Measurements from ENCODE around the gene CDKN1A. TPM values are rescaled to one million over a fixed set of nuclear protein-coding genes. Genes with fewer than 3 reads are reported as not detected.
"Not testable (repeated sequence)": the region's sequence is repeated elsewhere in the genome, so short reads cannot be mapped to it uniquely, and the experiment has no call there.

The CDKN1A gene
- total RNA-seq, 4 donors from 2014 or later: 86.8 to 209 (median 131) TPM

DNA sequence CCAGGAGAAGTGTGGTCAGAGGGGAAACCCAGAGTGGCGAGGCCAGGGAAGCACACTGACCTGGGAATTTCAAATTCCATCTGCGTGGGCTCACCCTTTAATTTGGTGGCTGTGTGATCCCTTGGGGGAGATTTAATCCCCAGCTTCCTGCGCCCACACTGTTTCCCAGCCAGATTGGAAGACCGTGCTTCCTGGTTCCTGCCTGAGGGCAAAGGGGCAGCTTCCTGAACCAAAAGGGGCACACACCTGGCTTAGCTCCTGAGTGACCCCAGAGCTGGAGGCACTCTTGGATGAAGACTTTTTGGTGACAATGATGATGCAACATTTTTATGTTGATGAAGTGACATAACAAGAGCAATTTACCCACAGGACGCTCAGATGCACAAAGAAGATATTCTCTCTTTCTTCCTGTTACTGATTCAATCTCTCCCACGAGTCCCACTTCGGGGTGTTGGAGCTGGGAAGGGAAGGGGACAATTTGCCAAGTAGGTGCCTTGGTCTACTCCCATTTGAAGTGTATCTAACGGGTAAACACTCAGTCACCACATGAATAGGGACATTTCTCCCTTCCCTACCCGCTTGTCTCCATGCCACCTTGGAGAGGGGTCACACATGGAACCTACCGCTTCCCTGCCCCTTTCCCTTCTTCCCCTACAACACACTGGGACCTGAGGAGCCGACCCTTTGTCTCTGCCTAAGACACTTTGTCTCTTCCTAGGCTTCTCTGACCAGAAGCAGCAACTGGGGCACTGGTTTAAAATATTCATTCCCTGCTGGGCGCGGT is 28.6 kb upstream of the CDKN1A start:
- DNase-seq: no peak
- 46 to 55% methylated on average over 11 of the region's 13 CpGs for WGBS, 2 donors
- H3K4me1 ChIP-seq: peaks cover 0 to 23% (median 6%) of the 10 kb centered on the region in 3 donors
- no peaks in the 10 kb centered on the region for H3K9me3 ChIP-seq
- H3K36me3 ChIP-seq: no peaks in the 10 kb centered on the region
- no peak overlapping the region for H3K4me3 ChIP-seq
- H3K27me3 ChIP-seq: peaks cover 0 to 5% (median 0%) of the 10 kb centered on the region in 4 donors
- intact Hi-C loops (cut with DNase I): no loop called here
- TF ChIP-seq CTCF (IDR thresholded peaks at IDR 0.05) (no peak), POLR2A (IDR thresholded peaks at IDR 0.05) (no peak)
- no peak overlapping the region for H3K27ac ChIP-seq

- no peak for DNase-seq
- H3K36me3 ChIP-seq: no peaks in the 10 kb centered on the region
- H3K4me1 ChIP-seq: peaks cover 0 to 22% (median 5%) of the 10 kb centered on the region in 3 donors
- no peak overlapping the region for H3K27ac ChIP-seq
- TF ChIP-seq POLR2A (IDR thresholded peaks at IDR 0.05) (no peak), CTCF (IDR thresholded peaks at IDR 0.05) (no peak)
- no peak overlapping the region for H3K4me3 ChIP-seq
- intact Hi-C loops (cut with DNase I): no loop called here
- WGBS, 2 donors: 13 to 15% methylated on average over 2 of the region's 2 CpGs
- peaks cover 0 to 5% (median 0%) of the 10 kb centered on the region in 4 donors for H3K27me3 ChIP-seq
- H3K9me3 ChIP-seq: no peaks in the 10 kb centered on the region
Observed at GRCh38 chr6:36650848-36651478, 27.6 kb upstream of the CDKN1A start.

- H3K4me3 ChIP-seq: no peak overlapping the region
- TF ChIP-seq CTCF (IDR thresholded peaks at IDR 0.05): no peak
- TF ChIP-seq POLR2A (IDR thresholded peaks at IDR 0.05): no peak
- no peak overlapping the region for H3K27ac ChIP-seq
- H3K36me3 ChIP-seq: no peaks in the 10 kb centered on the region
- peaks cover 0 to 5% (median 0%) of the 10 kb centered on the region in 4 donors for H3K27me3 ChIP-seq
- no peaks in the 10 kb centered on the region for H3K9me3 ChIP-seq
- no peak for DNase-seq
- 85 to 96% methylated on average over 9 to 11 of the region's 11 CpGs for WGBS, 2 donors
- H3K4me1 ChIP-seq: peaks cover 0 to 22% (median 5%) of the 10 kb centered on the region in 3 donors
- intact Hi-C loops (cut with DNase I): no loop called here
Observed at GRCh38 chr6:36651659-36652379, 26.7 kb upstream of the CDKN1A start.

DNA sequence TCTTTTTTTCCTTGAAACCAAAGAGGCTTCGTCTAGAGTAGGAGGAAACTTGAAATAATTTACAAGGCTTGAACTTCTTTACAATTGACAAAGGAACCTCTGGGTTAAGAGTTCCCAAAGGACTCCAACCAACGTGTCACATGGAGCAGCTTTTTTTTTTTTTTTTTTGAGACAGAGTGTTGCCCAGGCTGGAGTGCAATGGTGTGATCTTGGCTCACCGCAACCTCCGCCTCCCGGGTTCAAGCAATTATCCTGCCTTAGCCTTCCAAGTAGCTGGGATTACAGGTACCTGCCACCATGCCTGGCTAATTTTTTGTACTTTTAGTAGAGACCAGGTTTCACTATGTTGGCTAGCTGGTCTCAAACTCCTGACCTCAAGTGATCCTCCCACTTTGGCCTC is 24.0 kb upstream of the CDKN1A start:
- H3K4me3 ChIP-seq; H3K27ac ChIP-seq; DNase-seq; H3K36me3 ChIP-seq; H3K27me3 ChIP-seq; H3K9me3 ChIP-seq; intact Hi-C loops (cut with DNase I): not testable (repeated sequence)
- WGBS, 2 donors: 87 to 89% methylated on average over 5 of the region's 5 CpGs
- peaks cover 0 to 24% (median 5%) of the 10 kb centered on the region in 3 donors for H3K4me1 ChIP-seq

DNA sequence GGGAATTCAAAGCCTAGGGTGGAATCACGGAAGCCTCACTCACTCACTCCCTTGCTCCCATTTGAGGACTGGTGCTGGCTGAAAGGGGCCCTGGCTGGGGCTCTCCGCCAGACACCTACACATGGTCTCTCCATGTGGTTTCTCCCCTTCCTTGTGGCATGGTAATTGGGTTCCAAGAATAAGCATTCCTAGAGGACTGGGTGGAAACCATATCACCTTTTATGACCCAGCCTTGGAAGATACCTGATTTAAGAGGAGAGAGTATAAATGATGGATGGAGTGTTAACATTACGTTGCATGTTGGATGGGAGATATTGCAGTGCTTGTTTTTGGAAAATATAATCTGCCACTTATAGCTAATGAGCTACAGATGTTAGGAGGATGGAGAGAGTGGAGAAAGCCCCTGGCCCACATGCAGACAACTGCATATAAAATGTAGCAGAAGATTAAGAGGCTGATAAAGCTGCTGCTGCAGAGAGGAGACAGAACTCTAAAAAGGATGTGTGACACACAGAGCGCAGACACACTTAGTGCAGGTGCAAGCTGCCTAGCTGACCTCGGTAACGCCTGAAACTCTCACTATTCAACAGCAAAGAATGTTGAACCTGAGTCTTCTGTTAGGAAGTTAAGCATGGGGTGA is 23.3 kb upstream of the CDKN1A start:
- Histone ChIP-seq H3K9me3 (no peaks in the 10 kb centered on the region), H3K27ac (no peak overlapping the region), H3K36me3 (no peaks in the 10 kb centered on the region), H3K4me3 (no peak overlapping the region), H3K27me3 (peaks cover 0 to 10% (median 0%) of the 10 kb centered on the region in 4 donors), H3K4me1 (peaks cover under 1 to 24% (median 7%) of the 10 kb centered on the region in 3 donors)
- intact Hi-C loops (cut with DNase I): no loop called here
- TF ChIP-seq POLR2A (IDR thresholded peaks at IDR 0.05) (no peak), CTCF (IDR thresholded peaks at IDR 0.05) (no peak)
- no peak for DNase-seq
- 72 to 79% methylated on average over 5 to 6 of the region's 6 CpGs for WGBS, 2 donors
